SJSA1 (cell line): ENCODE measurements around the gene CPED1. TPM values are rescaled to one million over a fixed set of nuclear protein-coding genes. Genes with fewer than 3 reads are reported as not detected.

Source experiments
- DNase-seq, 2 experiments: peaks; one replicate each; pipeline ENCODE4 v3.0.0-alpha.2; 2015 to 2020; ENCODE audit warnings: low spot score in 2 of 2, low read depth in 1 of 2
- H3K27ac ChIP-seq: fragments of 250-450 bp; sonication (Bioruptor Pico); 2 replicates; pipeline ENCODE4 v1.5.1; 2020; ENCODE audit warnings: mild to moderate bottlenecking, moderate library complexity
- H3K27me3 ChIP-seq: fragments of 250-450 bp; sonication (Bioruptor Pico); replicated peaks from 2 replicates; pipeline ENCODE4 v1.5.1; 2020; ENCODE audit warnings: mild to moderate bottlenecking, moderate library complexity
- H3K36me3 ChIP-seq: fragments of 250-450 bp; sonication (Bioruptor Pico); 2 replicates; pipeline ENCODE4 v1.5.1; 2020; ENCODE audit warnings: mild to moderate bottlenecking
- H3K4me1 ChIP-seq: fragments of 250-450 bp; sonication (Bioruptor Pico); replicated peaks from 2 replicates; pipeline ENCODE4 v1.6.1; 2021; ENCODE audit warnings: mild to moderate bottlenecking
- H3K4me3 ChIP-seq: fragments of 250-450 bp; sonication (Bioruptor Pico); 2 replicates; pipeline ENCODE4 v1.5.1; 2020; ENCODE audit warnings: mild to moderate bottlenecking
- H3K9me3 ChIP-seq: fragments of 250-450 bp; sonication (Bioruptor Pico); replicated peaks from 2 replicates; pipeline ENCODE4 v1.5.1; 2020; ENCODE audit warnings: mild to moderate bottlenecking
- total RNA-seq: library from RNA; depleted of rRNA; stranded (reverse); fragments of >200 nt; shearing (Covaris generic); gene quantifications from 2 replicates; pipeline ENCODE4 v1.2.3, GENCODE V29; 2014

Gene CPED1
- total RNA-seq, 1 experiment from 2014 or later: 64.8 TPM

- Histone ChIP-seq H3K36me3 (0 out of 2 replicates have a peak, but pooled peaks cover 7% of the 10 kb centered on the region), H3K27ac (no peak overlapping the region; the same call in 1 of the 2 replicates), H3K4me3 (no peak overlapping the region), H3K9me3 (no peaks in the 10 kb centered on the region), H3K4me1 (peaks cover 15% of the 10 kb centered on the region), H3K27me3 (no peaks in the 10 kb centered on the region)
- DNase-seq: no peak
Measured at GRCh38 chr7:121038717-121039509, 50.4 kb downstream of the CPED1 start.

- Histone ChIP-seq H3K36me3 (0 out of 2 replicates have a peak, but pooled peaks cover 7% of the 10 kb centered on the region), H3K27ac (no peak overlapping the region), H3K27me3 (no peaks in the 10 kb centered on the region), H3K9me3 (no peaks in the 10 kb centered on the region), H3K4me1 (peaks cover 15% of the 10 kb centered on the region), H3K4me3 (no peak overlapping the region)
- DNase-seq: no peak
Measured at GRCh38 chr7:121039510-121039822, 51.0 kb downstream of the CPED1 start.

GRCh38 chr7:121039994-121040393, 51.5 kb downstream of the CPED1 start:
- H3K27ac ChIP-seq: no peak overlapping the region
- H3K27me3 ChIP-seq: no peaks in the 10 kb centered on the region
- peaks cover 15% of the 10 kb centered on the region for H3K4me1 ChIP-seq
- H3K9me3 ChIP-seq: no peaks in the 10 kb centered on the region
- DNase-seq: no peak
- 0 out of 2 replicates have a peak, but pooled peaks cover 4% of the 10 kb centered on the region for H3K36me3 ChIP-seq
- H3K4me3 ChIP-seq: no peak overlapping the region

GRCh38 chr7:121041516-121042148, 53.1 kb downstream of the CPED1 start:
- Histone ChIP-seq H3K4me3 (no peak overlapping the region), H3K27ac (no peak overlapping the region), H3K36me3 (0 out of 2 replicates have a peak, but pooled peaks cover 4% of the 10 kb centered on the region), H3K4me1 (peaks cover 18% of the 10 kb centered on the region), H3K9me3 (no peaks in the 10 kb centered on the region), H3K27me3 (no peaks in the 10 kb centered on the region)
- no peak for DNase-seq

GRCh38 chr7:121042195-121042594, 53.7 kb downstream of the CPED1 start:
- H3K4me3 ChIP-seq: no peak overlapping the region
- H3K4me1 ChIP-seq: peaks cover 18% of the 10 kb centered on the region
- H3K36me3 ChIP-seq: peaks cover 9% of the 10 kb centered on the region
- no peaks in the 10 kb centered on the region for H3K9me3 ChIP-seq
- H3K27me3 ChIP-seq: no peaks in the 10 kb centered on the region
- H3K27ac ChIP-seq: no peak overlapping the region
- DNase-seq: no peak

- Histone ChIP-seq H3K4me1 (peaks cover 18% of the 10 kb centered on the region), H3K9me3 (no peaks in the 10 kb centered on the region), H3K27me3 (no peaks in the 10 kb centered on the region), H3K4me3 (no peak overlapping the region), H3K27ac (no peak overlapping the region), H3K36me3 (peaks cover 14% of the 10 kb centered on the region)
- DNase-seq: no peak
Measured at GRCh38 chr7:121042899-121043298, 54.4 kb downstream of the CPED1 start.

GRCh38 chr7:121043314-121044234, 55.1 kb downstream of the CPED1 start:
- Histone ChIP-seq H3K9me3 (no peaks in the 10 kb centered on the region), H3K27ac (no peak overlapping the region), H3K4me1 (peaks cover 18% of the 10 kb centered on the region), H3K27me3 (no peaks in the 10 kb centered on the region), H3K4me3 (no peak overlapping the region), H3K36me3 (peaks cover 20% of the 10 kb centered on the region)
- no peak for DNase-seq

- peaks cover 10% of the 10 kb centered on the region; the same call in 1 of the 2 replicates for H3K4me1 ChIP-seq
- DNase-seq: no peak
Measured at GRCh38 chr7:121045090-121045489, 56.6 kb downstream of the CPED1 start.

GRCh38 chr7:121046009-121046408, 57.5 kb downstream of the CPED1 start:
- DNase-seq: no peak
- Histone ChIP-seq H3K27me3 (no peaks in the 10 kb centered on the region), H3K4me1 (peaks cover 10% of the 10 kb centered on the region; the same call in 1 of the 2 replicates), H3K9me3 (no peaks in the 10 kb centered on the region), H3K36me3 (peaks cover 35% of the 10 kb centered on the region), H3K4me3 (no peak overlapping the region), H3K27ac (no peak overlapping the region)

More at GRCh38 chr7:121045090-121045489, 56.6 kb downstream of the CPED1 start:
- Histone ChIP-seq H3K36me3 (peaks cover 34% of the 10 kb centered on the region), H3K9me3 (no peaks in the 10 kb centered on the region), H3K27me3 (no peaks in the 10 kb centered on the region), H3K27ac (no peak overlapping the region), H3K4me3 (no peak overlapping the region)

GRCh38 chr7:121046893-121047468, 58.5 kb downstream of the CPED1 start:
- no peaks in the 10 kb centered on the region for H3K9me3 ChIP-seq
- no peak overlapping the region for H3K27ac ChIP-seq
- no peak overlapping the region for H3K4me3 ChIP-seq
- H3K36me3 ChIP-seq: peaks cover 35% of the 10 kb centered on the region
- no peaks in the 10 kb centered on the region for H3K27me3 ChIP-seq
- 0 out of 2 replicates have a peak, but pooled peaks cover 4% of the 10 kb centered on the region for H3K4me1 ChIP-seq
- DNase-seq: no peak

GRCh38 chr7:121048195-121048594, 59.7 kb downstream of the CPED1 start:
- DNase-seq: no peak
- Histone ChIP-seq H3K9me3 (no peaks in the 10 kb centered on the region), H3K4me3 (no peak overlapping the region), H3K4me1 (0 out of 2 replicates have a peak, but pooled peaks cover 4% of the 10 kb centered on the region), H3K36me3 (peaks cover 33% of the 10 kb centered on the region), H3K27me3 (no peaks in the 10 kb centered on the region), H3K27ac (no peak overlapping the region)

- peaks cover 34% of the 10 kb centered on the region for H3K36me3 ChIP-seq
- no peak overlapping the region for H3K27ac ChIP-seq
- no peaks in the 10 kb centered on the region for H3K27me3 ChIP-seq
- no peak for DNase-seq
- 0 out of 2 replicates have a peak, but pooled peaks cover 4% of the 10 kb centered on the region for H3K4me1 ChIP-seq
- H3K4me3 ChIP-seq: no peak overlapping the region
- H3K9me3 ChIP-seq: no peaks in the 10 kb centered on the region
Measured at GRCh38 chr7:121049028-121049791, 60.7 kb downstream of the CPED1 start.
